NB4 (cell line): ENCODE results near the gene NTRK3.

Experiments
- DNase-seq: peaks from one replicate; pipeline ENCODE4 v3.0.0; 2010; ENCODE audit warnings: low read depth
- H3K4me3 ChIP-seq: one replicate; pipeline ENCODE4 v1.5.1; 2011; ENCODE audit warnings: mild to moderate bottlenecking, low read depth, low read length, moderate library complexity
- CTCF ChIP-seq: IDR thresholded peaks from one replicate; pipeline ENCODE4 v1.5.1; 2012; ENCODE audit warnings: low read depth, low read length
- MYC ChIP-seq: IDR thresholded peaks from 2 replicates; pipeline ENCODE4 v1.6.1; 2011; ENCODE audit warnings: low read depth, low read length
- POLR2A ChIP-seq: IDR thresholded peaks from 2 replicates; pipeline ENCODE4 v1.6.1; 2011; ENCODE audit warnings: mild to moderate bottlenecking; ENCODE audit not compliant: insufficient read length; ENCODE audit errors: extremely low read depth
- TF ChIP-seq, protein P1 (sequence below): IDR thresholded peaks from 2 replicates; pipeline ENCODE4 v1.6.1; 2011; ENCODE audit warnings: low read depth, low read length

The NTRK3 gene

DNA sequence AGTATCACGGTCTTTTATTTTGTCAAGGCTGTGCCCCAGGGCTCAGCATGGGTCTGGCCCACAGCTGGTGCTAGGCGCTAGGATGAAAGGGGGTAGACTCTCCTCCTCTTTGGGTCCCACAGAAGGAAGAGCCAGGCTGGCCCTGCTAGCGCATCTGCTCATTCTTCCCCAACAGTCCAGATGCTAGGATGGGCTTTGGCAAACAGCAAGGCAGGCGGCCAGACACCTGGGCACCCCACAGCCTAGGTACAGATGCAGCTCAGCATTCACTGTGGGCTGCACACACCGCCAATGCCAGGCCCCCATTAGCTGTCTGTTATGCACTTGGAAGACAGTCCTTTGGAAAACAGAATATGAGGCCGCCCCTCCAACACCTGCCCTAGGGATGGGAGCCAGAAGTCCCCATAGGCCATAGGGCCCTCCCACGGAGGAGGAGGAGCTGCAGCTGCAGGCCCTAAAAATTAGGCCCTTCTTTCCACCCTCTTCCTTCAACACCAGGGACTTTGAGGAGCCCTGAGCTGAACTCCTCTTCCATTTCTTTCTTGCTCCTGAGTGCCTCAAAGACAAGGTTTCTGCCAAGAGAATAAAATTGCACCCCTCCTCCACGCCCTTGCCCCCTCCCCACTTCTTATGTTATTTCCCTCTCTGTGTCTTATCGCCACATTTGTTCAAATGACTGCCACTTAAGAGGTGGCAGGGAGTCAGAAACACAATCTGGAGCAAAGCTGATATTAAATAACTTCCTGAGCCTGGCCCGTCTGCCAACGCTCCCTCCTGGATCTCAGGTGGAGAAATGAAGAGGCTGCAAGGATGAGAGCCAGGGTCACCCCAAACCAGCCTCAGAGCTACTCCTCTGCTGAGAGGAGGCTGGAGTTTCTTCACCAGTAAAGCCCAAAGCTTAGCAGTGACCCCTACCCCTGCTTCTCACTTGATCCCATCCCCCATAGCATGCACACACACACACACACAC lies 13.7 kb downstream of the NTRK3 start:
- DNase-seq, result no peak
- TF ChIP-seq MYC, result no peak
- no peak for TF ChIP-seq POLR2A
- no peak for TF ChIP-seq CTCF
- TF ChIP-seq, protein P1, sequence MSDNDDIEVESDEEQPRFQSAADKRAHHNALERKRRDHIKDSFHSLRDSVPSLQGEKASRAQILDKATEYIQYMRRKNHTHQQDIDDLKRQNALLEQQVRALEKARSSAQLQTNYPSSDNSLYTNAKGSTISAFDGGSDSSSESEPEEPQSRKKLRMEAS, result no peak
- no peak overlapping the region for H3K4me3 ChIP-seq

DNA sequence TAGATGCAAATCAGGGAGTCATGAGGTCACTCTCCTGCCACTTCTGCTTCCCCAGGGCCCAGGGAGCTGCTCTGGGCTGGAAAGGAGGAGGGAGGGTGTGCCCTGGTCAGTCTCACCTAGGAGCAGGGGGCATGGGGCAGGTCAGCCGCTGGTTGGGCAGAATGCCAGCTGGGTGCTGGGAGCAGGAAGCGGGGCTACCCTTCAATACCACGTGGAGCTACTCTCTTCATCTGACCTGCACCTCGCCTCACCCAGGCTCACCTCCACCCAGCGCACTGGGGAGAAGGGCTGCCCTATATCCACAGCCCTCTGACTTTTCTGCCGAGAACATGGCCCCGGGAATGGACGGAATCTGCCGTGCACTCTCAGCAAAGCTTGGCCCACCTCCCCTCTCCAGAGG lies 15.1 kb downstream of the NTRK3 start:
- TF ChIP-seq, protein P1, result no peak
- TF ChIP-seq POLR2A (no peak), MYC (no peak), CTCF (no peak)
- no peak overlapping the region for H3K4me3 ChIP-seq
- no peak for DNase-seq

GRCh38 chr15:88241060-88241459 lies 15.5 kb downstream of the NTRK3 start:
- DNase-seq, result no peak
- H3K4me3 ChIP-seq, result no peak overlapping the region
- TF ChIP-seq POLR2A (no peak), MYC (no peak), CTCF (peak; percentile 9)
- TF ChIP-seq, protein P1, result no peak

DNA sequence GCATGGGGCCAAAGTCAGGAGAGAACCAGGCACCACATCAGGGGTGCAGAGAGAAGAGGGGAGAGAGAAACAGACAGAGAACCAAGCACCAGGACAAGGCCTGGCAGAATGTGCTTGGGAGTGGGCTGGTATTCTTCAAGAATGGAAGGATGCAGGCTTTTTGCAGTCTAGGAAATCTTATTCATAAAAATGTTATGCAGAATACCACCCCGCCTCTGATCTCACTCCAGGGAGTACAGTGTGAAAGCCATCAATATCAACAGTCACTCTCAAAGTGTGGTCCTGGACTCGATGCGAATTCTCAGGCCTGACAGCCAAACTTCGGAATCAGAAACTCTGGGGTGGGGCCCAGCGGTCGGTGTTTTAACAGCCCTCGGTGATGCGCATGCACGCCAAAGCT lies 16.9 kb downstream of the NTRK3 start:
- no peak overlapping the region for H3K4me3 ChIP-seq
- DNase-seq, result no peak
- no peak for TF ChIP-seq CTCF
- no peak for TF ChIP-seq MYC
- TF ChIP-seq POLR2A, result no peak
- TF ChIP-seq, protein P1, result no peak

GRCh38 chr15:88238618-88239430 lies 17.7 kb downstream of the NTRK3 start:
- no peak for DNase-seq
- TF ChIP-seq MYC, result no peak
- TF ChIP-seq POLR2A, result no peak
- TF ChIP-seq CTCF, result no peak
- TF ChIP-seq, protein P1, result no peak
- no peak overlapping the region for H3K4me3 ChIP-seq
